WTC11 (cell line): ENCODE measurements around the gene IFNA6. TPM values are rescaled to one million over a fixed set of nuclear protein-coding genes. Genes with fewer than 3 reads are reported as not detected.

Experiments used
- ATF6 ChIP-seq: sonication (generic); formaldehyde crosslinking; IDR thresholded peaks from 2 replicates; pipeline ENCODE4 v1.8.1; 2023; ENCODE audit warnings: mild to moderate bottlenecking, missing genetic modification reagents
- CBFB ChIP-seq: sonication (generic); formaldehyde crosslinking; IDR thresholded peaks from 2 replicates; pipeline ENCODE4 v1.8.1; 2022; ENCODE audit warnings: mild to moderate bottlenecking, low read depth, missing genetic modification reagents
- CDX4 ChIP-seq: fragments of 250-450 bp; sonication (Bioruptor Pico); IDR thresholded peaks from 2 replicates; pipeline ENCODE4 v1.9.0; 2021; ENCODE audit warnings: moderate library complexity, mild to moderate bottlenecking, inconsistent platforms, borderline replicate concordance
- E2F5 ChIP-seq: sonication (generic); formaldehyde crosslinking; IDR thresholded peaks from 2 replicates; pipeline ENCODE4 v1.8.1; 2022; ENCODE audit warnings: mild to moderate bottlenecking, moderate library complexity, missing genetic modification reagents
- ETV6 ChIP-seq: sonication (generic); formaldehyde crosslinking; IDR thresholded peaks from 2 replicates; pipeline ENCODE4 v1.8.1; 2022; ENCODE audit warnings: mild to moderate bottlenecking, missing genetic modification reagents
- GRHL2 ChIP-seq: fragments of 250-450 bp; sonication (Bioruptor Pico); IDR thresholded peaks from 2 replicates; pipeline ENCODE4 v1.8.0; 2022; ENCODE audit warnings: mild to moderate bottlenecking, moderate library complexity; ENCODE audit not compliant: insufficient replicate concordance, severe bottlenecking
- HMGA2 ChIP-seq: fragments of 250-450 bp; sonication (Bioruptor Pico); IDR thresholded peaks from 2 replicates; pipeline ENCODE4 v1.4.0; 2021; ENCODE audit warnings: mild to moderate bottlenecking, moderate library complexity
- MLX ChIP-seq: sonication (generic); formaldehyde crosslinking; IDR thresholded peaks from 2 replicates; pipeline ENCODE4 v1.8.1; 2023; ENCODE audit warnings: mild to moderate bottlenecking, missing genetic modification reagents, moderate library complexity
- MXD4 ChIP-seq: fragments of 250-450 bp; sonication (Bioruptor Pico); IDR thresholded peaks from 2 replicates; pipeline ENCODE4 v1.8.0; 2021; ENCODE audit warnings: mild to moderate bottlenecking, moderate library complexity, borderline replicate concordance
- MYBL2 ChIP-seq: sonication (generic); formaldehyde crosslinking; IDR thresholded peaks from 2 replicates; pipeline ENCODE4 v1.8.1; 2023; ENCODE audit warnings: mild to moderate bottlenecking, moderate library complexity, missing genetic modification reagents
- RORB ChIP-seq: fragments of 250-450 bp; sonication (Bioruptor Pico); IDR thresholded peaks from 2 replicates; pipeline ENCODE4 v1.9.0; 2021; ENCODE audit warnings: mild to moderate bottlenecking
- SMAD3 ChIP-seq: sonication (generic); formaldehyde crosslinking; IDR thresholded peaks from 2 replicates; pipeline ENCODE4 v1.8.0; 2022; ENCODE audit warnings: missing genetic modification reagents, mild to moderate bottlenecking, borderline replicate concordance
- SMAD4 ChIP-seq: sonication (generic); formaldehyde crosslinking; IDR thresholded peaks from 2 replicates; pipeline ENCODE4 v1.8.0; 2022; ENCODE audit warnings: mild to moderate bottlenecking, missing genetic modification reagents
- TCF7 ChIP-seq: sonication (generic); formaldehyde crosslinking; IDR thresholded peaks from 2 replicates; pipeline ENCODE4 v1.8.0; 2022; ENCODE audit warnings: mild to moderate bottlenecking, low read depth, missing genetic modification reagents, moderate library complexity
- TEAD1 ChIP-seq: sonication (generic); formaldehyde crosslinking; IDR thresholded peaks from 2 replicates; pipeline ENCODE4 v1.8.0; 2022; ENCODE audit warnings: mild to moderate bottlenecking, missing genetic modification reagents
- TP53 ChIP-seq: sonication (generic); formaldehyde crosslinking; IDR thresholded peaks from 2 replicates; pipeline ENCODE4 v1.8.1; 2023; ENCODE audit warnings: mild to moderate bottlenecking, missing genetic modification reagents
- USF1 ChIP-seq: sonication (generic); formaldehyde crosslinking; IDR thresholded peaks from 2 replicates; pipeline ENCODE4 v1.8.0; 2022; ENCODE audit warnings: mild to moderate bottlenecking, missing genetic modification reagents
- USF2 ChIP-seq: sonication (generic); formaldehyde crosslinking; IDR thresholded peaks from 2 replicates; pipeline ENCODE4 v1.8.1; 2023; ENCODE audit warnings: mild to moderate bottlenecking, missing genetic modification reagents, moderate library complexity
- ZNF121 ChIP-seq: sonication (generic); formaldehyde crosslinking; IDR thresholded peaks from 2 replicates; pipeline ENCODE4 v1.8.0; 2023; ENCODE audit warnings: missing genetic modification reagents
- ZNF263 ChIP-seq: sonication (generic); formaldehyde crosslinking; IDR thresholded peaks from 2 replicates; pipeline ENCODE4 v1.8.1; 2022; ENCODE audit warnings: low read depth, mild to moderate bottlenecking, moderate library complexity, missing genetic modification reagents
- ZNF396 ChIP-seq: fragments of 250-450 bp; sonication (Bioruptor Pico); IDR thresholded peaks from 2 replicates; pipeline ENCODE4 v1.8.0; 2021; ENCODE audit warnings: mild to moderate bottlenecking, moderate library complexity, borderline replicate concordance
- ZNF425 ChIP-seq: fragments of 250-450 bp; sonication (Bioruptor Pico); conservative IDR thresholded peaks from 2 replicates; pipeline ENCODE4 v1.9.0; 2021; ENCODE audit warnings: mild to moderate bottlenecking
- total RNA-seq: library from RNA; stranded (reverse); gene quantifications from 3 replicates; pipeline ENCODE4 v1.2.3, GENCODE V29; 2021
- TF ChIP-seq, protein P1 (sequence below): sonication (generic); formaldehyde crosslinking; IDR thresholded peaks from 2 replicates; pipeline ENCODE4 v1.8.1; 2023; ENCODE audit warnings: mild to moderate bottlenecking, missing genetic modification reagents
- TF ChIP-seq, protein P2 (sequence below): sonication (generic); formaldehyde crosslinking; IDR thresholded peaks from 2 replicates; pipeline ENCODE4 v1.8.1; 2022; ENCODE audit warnings: mild to moderate bottlenecking, missing genetic modification reagents, moderate library complexity, borderline replicate concordance

Gene IFNA6
- total RNA-seq, 1 experiment from 2014 or later, result not detected

GRCh38 chr9:21334701-21335632 is 15.7 kb downstream of the IFNA6 start, which contains the start of gene KLHL9 (continued):
- TF ChIP-seq GRHL2 (CRISPR knock-in tag) (no peak), MYBL2 (CRISPR knock-in tag) (0 out of 2 replicates have a peak, but pooled peaks have one; percentile 41), ZNF263 (no peak), CDX4 (CRISPR knock-in tag) (no peak), ZNF425 (no peak), HMGA2 (no peak), MLX (CRISPR knock-in tag) (no peak), SMAD4 (CRISPR knock-in tag) (no peak), TP53 (CRISPR knock-in tag) (peak; percentile 75), SMAD3 (CRISPR knock-in tag) (0 out of 2 replicates have a peak, but pooled peaks have one; percentile 57), ATF6 (no peak), ZNF121 (no peak), USF2 (CRISPR knock-in tag) (no peak; the same call in 1 of the 2 replicates), E2F5 (CRISPR knock-in tag) (no peak), TEAD1 (CRISPR knock-in tag) (no peak), MXD4 (CRISPR knock-in tag) (no peak), ETV6 (CRISPR knock-in tag) (no peak), USF1 (CRISPR knock-in tag) (peak; percentile 21; the same call in 1 of the 2 replicates), ZNF396 (CRISPR knock-in tag) (no peak), TCF7 (no peak), RORB (no peak), CBFB (no peak)
- TF ChIP-seq, protein P1, sequence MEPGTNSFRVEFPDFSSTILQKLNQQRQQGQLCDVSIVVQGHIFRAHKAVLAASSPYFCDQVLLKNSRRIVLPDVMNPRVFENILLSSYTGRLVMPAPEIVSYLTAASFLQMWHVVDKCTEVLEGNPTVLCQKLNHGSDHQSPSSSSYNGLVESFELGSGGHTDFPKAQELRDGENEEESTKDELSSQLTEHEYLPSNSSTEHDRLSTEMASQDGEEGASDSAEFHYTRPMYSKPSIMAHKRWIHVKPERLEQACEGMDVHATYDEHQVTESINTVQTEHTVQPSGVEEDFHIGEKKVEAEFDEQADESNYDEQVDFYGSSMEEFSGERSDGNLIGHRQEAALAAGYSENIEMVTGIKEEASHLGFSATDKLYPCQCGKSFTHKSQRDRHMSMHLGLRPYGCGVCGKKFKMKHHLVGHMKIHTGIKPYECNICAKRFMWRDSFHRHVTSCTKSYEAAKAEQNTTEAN (CRISPR knock-in tag), result 0 out of 2 replicates have a peak, but pooled peaks have one; percentile 85
- TF ChIP-seq, protein P2, sequence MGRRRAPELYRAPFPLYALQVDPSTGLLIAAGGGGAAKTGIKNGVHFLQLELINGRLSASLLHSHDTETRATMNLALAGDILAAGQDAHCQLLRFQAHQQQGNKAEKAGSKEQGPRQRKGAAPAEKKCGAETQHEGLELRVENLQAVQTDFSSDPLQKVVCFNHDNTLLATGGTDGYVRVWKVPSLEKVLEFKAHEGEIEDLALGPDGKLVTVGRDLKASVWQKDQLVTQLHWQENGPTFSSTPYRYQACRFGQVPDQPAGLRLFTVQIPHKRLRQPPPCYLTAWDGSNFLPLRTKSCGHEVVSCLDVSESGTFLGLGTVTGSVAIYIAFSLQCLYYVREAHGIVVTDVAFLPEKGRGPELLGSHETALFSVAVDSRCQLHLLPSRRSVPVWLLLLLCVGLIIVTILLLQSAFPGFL (CRISPR knock-in tag), result no peak
